OCI-LY1 (cell line): ENCODE results near the gene CDC23.

ENCODE experiments used
- EZH2 ChIP-seq: fragments of 200-600 bp; sonication (generic), shearing (Covaris generic); IDR thresholded peaks from 2 replicates; pipeline ENCODE4 v1.8.0; 2017; ENCODE audit warnings: borderline replicate concordance, mixed run types, mild to moderate bottlenecking, antibody characterized with exemption, low read length, moderate library complexity, mixed read lengths
- TF ChIP-seq, protein P1 (sequence below): fragments of 200-600 bp; sonication (generic), shearing (Covaris generic); IDR thresholded peaks from 2 replicates; pipeline ENCODE4 v1.5.1; 2017; ENCODE audit warnings: mild to moderate bottlenecking, antibody characterized with exemption, low read length, moderate library complexity, mixed read lengths

DNA sequence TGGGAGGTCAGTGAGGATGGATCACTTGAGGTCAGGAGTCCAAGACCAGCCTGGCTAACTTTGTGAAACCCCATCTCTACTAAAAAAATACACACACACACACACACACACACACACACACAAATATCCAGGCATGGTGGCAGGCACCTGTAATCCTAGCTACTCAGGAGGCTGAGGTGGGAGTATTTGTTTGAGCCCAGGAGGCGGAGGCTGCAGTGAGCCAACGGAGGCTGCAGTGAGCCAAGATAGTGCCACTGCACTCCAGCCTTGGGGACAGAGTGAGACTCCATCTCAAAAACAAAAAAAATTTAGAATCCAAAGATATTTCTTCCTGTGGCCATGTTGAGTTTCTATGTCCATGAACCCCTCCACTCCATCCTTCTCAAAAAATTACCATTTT lies 21.5 kb upstream of the CDC23 start:
- TF ChIP-seq, protein P1, sequence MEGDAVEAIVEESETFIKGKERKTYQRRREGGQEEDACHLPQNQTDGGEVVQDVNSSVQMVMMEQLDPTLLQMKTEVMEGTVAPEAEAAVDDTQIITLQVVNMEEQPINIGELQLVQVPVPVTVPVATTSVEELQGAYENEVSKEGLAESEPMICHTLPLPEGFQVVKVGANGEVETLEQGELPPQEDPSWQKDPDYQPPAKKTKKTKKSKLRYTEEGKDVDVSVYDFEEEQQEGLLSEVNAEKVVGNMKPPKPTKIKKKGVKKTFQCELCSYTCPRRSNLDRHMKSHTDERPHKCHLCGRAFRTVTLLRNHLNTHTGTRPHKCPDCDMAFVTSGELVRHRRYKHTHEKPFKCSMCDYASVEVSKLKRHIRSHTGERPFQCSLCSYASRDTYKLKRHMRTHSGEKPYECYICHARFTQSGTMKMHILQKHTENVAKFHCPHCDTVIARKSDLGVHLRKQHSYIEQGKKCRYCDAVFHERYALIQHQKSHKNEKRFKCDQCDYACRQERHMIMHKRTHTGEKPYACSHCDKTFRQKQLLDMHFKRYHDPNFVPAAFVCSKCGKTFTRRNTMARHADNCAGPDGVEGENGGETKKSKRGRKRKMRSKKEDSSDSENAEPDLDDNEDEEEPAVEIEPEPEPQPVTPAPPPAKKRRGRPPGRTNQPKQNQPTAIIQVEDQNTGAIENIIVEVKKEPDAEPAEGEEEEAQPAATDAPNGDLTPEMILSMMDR, result no peak
- TF ChIP-seq EZH2, result no peak
